ENCODE data around the gene OR14I1. TPM values are rescaled to one million over a fixed set of nuclear protein-coding genes. Genes with fewer than 3 reads are reported as not detected.

Gene OR14I1
- not detected in 2 replicates for total RNA-seq (ENCODE audit: low replicate concordance)

GRCh38 chr1:248702714-248703113 lies at the start of gene OR14I1:
Gene OR14I1 (minus strand): TSS chr1:248702766.
- no peak within 1 kb of the TSS for H3K4me3 Mint-ChIP-seq
- Histone ChIP-seq H3K4me3 (no peak within 1 kb of the TSS), H2AFZ (replicated peaks) (no peak within 1 kb of the TSS), H3K4me1 (no peaks in the 10 kb centered on the region), H3K4me2 (no peak within 1 kb of the TSS), H4K20me1 (ENCODE audit: low read depth) (no peaks in the 10 kb centered on the region), H3K9me3 (ENCODE audit: low read depth) (peaks cover 36% of the 10 kb centered on the region), H3K27ac (no peak within 1 kb of the TSS), H3K9ac (no peak within 1 kb of the TSS), H3K36me3 (no peaks in the 10 kb centered on the region), H3F3A (ENCODE audit: low read depth) (no peaks in the 10 kb centered on the region), H3K79me2 (ENCODE audit: low read depth) (no peaks in the 10 kb centered on the region), H3K27me3 (no peaks in the 10 kb centered on the region)
- peaks cover 6% of the 10 kb centered on the region for H3K27me3 Mint-ChIP-seq (ENCODE audit: insufficient read depth, low read depth)
- no peaks in the 10 kb centered on the region for H3K4me1 Mint-ChIP-seq
- no peak within 1 kb of the TSS for H3K27ac Mint-ChIP-seq
- no peak for DNase-seq (ENCODE audit: low spot score)
- peaks cover 24% of the 10 kb centered on the region for H3K9me3 Mint-ChIP-seq
- TF ChIP-seq EZH2phosphoT487 (IDR thresholded peaks at IDR 0.05) (no peak), EZH2 (IDR thresholded peaks at IDR 0.05) (no peak), CTCF (IDR thresholded peaks at IDR 0.05) (no peak)
- no peaks in the 10 kb centered on the region for H3K36me3 Mint-ChIP-seq

- Histone ChIP-seq H3K79me2 (ENCODE audit: low read depth) (no peaks in the 10 kb centered on the region), H3K36me3 (no peaks in the 10 kb centered on the region), H2AFZ (replicated peaks) (no peak overlapping the region), H3K4me2 (no peak overlapping the region), H3K4me1 (no peaks in the 10 kb centered on the region), H3K9ac (no peak overlapping the region), H3K27ac (no peak overlapping the region), H4K20me1 (ENCODE audit: low read depth) (no peaks in the 10 kb centered on the region), H3K9me3 (ENCODE audit: low read depth) (peaks cover 12% of the 10 kb centered on the region), H3K27me3 (no peaks in the 10 kb centered on the region), H3F3A (ENCODE audit: low read depth) (peaks cover 15% of the 10 kb centered on the region), H3K4me3 (no peak overlapping the region)
- Mint-ChIP-seq H3K27ac (no peak overlapping the region), H3K36me3 (no peaks in the 10 kb centered on the region), H3K9me3 (no peaks in the 10 kb centered on the region), H3K4me1 (no peaks in the 10 kb centered on the region), H3K4me3 (no peak overlapping the region), H3K27me3 (ENCODE audit: insufficient read depth, low read depth) (no peaks in the 10 kb centered on the region)
- TF ChIP-seq EZH2 (IDR thresholded peaks at IDR 0.05) (no peak), EZH2phosphoT487 (IDR thresholded peaks at IDR 0.05) (no peak), CTCF (IDR thresholded peaks at IDR 0.05) (no peak)
- no peak for DNase-seq (ENCODE audit: low spot score)
These were observed 49.1 kb upstream of the OR14I1 start for GRCh38 chr1:248751635-248752034.

GRCh38 chr1:248751142-248751541 lies 48.6 kb upstream of the OR14I1 start:
- TF ChIP-seq EZH2 (IDR thresholded peaks at IDR 0.05) (no peak), EZH2phosphoT487 (IDR thresholded peaks at IDR 0.05) (no peak), CTCF (IDR thresholded peaks at IDR 0.05) (no peak)
- H2AFZ ChIP-seq (replicated peaks), result no peak overlapping the region

More at GRCh38 chr1:248751142-248751541, 48.6 kb upstream of the OR14I1 start:
- peaks cover 15% of the 10 kb centered on the region for H3F3A ChIP-seq (ENCODE audit: low read depth)
- Mint-ChIP-seq H3K4me3 (no peak overlapping the region), H3K36me3 (peaks cover 1% of the 10 kb centered on the region), H3K27me3 (ENCODE audit: insufficient read depth, low read depth) (peaks cover 2% of the 10 kb centered on the region), H3K4me1 (no peaks in the 10 kb centered on the region), H3K27ac (no peak overlapping the region), H3K9me3 (peaks cover 3% of the 10 kb centered on the region)
- H3K79me2 ChIP-seq (ENCODE audit: low read depth), result no peaks in the 10 kb centered on the region
- no peak overlapping the region for H3K4me2 ChIP-seq
- H3K4me1 ChIP-seq, result no peaks in the 10 kb centered on the region
- no peaks in the 10 kb centered on the region for H4K20me1 ChIP-seq (ENCODE audit: low read depth)
- no peaks in the 10 kb centered on the region for H3K36me3 ChIP-seq
- no peaks in the 10 kb centered on the region for H3K27me3 ChIP-seq
- no peak overlapping the region for H3K9ac ChIP-seq
- H3K27ac ChIP-seq, result no peak overlapping the region
- peaks cover 12% of the 10 kb centered on the region for H3K9me3 ChIP-seq (ENCODE audit: low read depth)
- H3K4me3 ChIP-seq, result no peak overlapping the region
- no peak for DNase-seq (ENCODE audit: low spot score)
